T1000 (cell line): ENCODE data around the gene GEN1.

Experiments used
- DNase-seq: peaks from one replicate; lab custom pipeline; 2025; ENCODE audit warnings: mixed read lengths; lab: John Stamatoyannopoulos, UW

GEN1 gene

DNA sequence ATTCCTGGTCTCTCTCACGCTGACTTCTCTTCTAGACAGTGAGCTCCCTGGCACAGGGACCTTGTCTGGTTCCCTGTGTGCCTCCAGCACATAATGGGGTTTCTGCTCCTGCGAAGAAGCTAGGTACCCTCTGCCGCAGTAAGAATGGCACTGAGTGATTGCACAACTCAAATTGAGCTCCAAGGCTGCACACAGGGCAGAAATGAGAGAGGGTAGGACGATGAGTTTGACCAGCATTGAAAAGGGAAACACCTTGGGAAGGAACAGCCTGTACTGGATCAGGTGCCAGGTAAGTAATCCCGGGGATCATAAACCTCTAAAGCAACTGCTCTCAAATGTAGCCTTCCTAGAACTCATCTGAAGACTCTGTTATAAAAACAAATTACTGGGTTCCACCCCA, 41.4 kb downstream of the GEN1 start:
- DNase-seq = no peak

DNA sequence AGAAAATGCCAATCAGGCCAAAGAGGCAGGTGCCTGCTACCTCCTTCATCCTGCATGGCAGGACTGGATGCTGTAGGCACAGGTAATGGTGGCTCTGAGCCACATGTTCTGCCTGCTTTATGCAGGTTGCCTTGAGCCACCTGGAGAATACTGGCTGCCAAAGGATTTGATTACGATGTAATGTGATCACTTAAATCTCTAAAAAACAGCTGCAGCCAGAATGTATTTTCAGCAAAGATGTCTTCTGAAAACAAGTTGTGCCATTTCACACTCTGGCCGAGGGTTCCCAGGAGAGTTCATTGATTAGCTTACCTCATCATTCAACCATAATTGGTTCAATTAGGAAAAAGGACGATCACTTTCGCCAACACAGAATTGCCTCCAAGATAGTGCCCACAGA, 44.4 kb downstream of the GEN1 start:
- no peak for DNase-seq

DNA sequence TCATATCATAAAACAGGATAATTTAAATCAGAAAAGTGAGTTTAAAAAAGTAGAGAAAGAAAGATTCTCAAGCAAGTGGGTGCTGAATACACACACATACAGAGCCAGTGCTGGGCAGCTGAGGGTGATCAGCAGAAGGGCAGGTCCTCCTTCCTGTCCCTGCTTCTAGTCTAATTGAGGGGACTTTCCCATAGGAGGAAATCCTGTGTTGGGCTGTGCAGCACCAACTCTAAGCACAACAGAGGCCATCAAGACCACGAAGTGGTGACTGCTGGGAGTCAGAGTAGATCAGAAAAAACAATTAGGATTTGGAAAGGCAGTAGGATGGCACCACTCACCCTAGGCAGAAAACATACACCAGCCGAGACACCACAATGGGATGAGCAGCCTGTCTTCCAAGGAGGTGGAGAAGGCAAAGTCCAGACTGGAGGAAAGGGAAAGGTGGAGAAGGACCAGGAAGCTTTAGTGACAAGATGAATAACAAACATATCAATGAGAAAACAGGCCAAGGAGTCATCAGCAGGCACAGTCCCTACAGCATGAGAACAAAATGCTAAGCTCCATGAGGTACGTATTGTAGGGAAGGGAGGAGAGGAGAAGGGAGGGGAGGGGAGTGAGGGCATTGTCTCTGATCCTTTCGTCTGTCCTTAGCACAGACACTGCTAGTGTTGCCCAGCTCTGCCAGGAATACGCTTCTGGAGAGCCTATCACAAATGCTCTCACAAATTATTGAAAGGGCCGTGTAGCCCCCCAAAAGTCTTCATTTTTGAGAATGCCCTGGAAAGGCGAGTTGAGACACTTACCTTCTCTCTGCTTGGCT, 45.6 kb downstream of the GEN1 start:
- DNase-seq = no peak

DNA sequence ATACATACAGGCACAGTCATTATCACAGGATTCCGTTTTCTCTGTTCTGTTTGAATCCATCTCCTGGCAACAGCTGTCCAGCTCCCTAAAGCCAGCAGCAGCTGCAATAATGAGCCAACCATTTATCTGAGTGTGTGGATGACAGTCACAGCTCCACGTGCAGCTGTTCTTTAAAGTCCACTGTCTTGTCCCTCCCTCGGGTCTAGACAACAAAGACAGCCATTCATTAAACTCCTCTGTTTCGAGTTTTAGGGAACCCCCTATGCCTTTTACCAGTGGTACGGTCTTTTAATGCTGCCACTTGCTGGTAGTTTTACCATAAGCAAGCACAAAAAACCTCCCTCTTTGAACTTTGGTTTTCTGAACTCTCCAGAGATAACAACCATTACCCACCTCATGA, 46.3 kb downstream of the GEN1 start:
- DNase-seq = no peak

DNA sequence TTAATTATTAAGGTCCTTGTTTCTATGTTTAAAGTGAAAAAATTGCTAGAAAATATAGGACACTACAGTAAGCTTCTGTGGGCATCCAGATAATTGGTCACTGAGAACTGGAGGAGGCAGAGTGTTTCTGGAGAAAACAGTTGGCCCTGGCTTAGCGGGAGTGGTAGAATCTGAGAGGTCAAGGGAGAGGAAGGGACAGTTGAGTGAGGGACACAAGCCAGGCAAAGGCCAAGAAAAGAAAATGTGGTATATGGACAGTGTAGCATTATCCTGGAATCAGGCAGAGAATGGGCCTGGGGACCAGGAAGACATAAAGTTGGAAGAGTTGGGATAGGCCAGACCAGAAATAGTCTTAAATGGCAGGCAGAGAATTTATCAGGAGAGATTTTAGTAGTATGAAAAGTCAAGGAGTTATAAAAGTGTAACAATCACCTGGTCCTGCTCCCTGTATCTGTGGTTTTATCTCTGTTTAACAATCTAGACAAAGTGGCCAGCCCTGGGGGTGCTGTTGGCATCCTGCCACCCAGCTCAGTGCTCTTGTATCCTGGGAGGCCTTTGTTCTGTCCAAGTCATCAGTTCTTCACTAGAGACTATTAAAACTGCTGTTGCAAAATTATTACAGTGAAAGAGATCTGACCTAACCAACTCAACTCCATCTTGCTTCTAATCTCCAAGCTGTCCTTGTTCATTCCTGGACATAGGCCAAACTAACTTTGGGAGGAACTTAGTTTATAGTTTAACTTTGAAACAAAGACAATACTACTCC, 46.9 kb downstream of the GEN1 start:
- DNase-seq = no peak

DNA sequence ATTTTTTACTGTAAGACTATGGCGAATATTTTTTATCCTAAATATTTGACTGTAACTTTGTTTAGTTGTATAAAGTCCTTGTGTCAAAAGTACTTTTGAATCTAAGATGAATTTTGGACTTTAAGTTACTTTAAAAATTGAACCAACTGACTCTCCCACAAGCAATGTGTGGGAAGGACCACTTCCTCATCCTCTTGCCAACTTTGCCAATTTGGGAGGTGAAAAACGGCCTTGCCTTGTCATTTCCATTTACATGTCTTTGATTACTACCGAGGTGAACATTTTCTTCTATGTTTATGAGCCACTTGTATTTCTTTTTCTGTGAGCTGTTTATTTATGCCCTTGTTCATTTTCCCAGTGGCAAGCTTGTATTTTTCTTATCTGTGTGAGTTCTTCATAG, 49.6 kb downstream of the GEN1 start:
- DNase-seq = no peak

DNA sequence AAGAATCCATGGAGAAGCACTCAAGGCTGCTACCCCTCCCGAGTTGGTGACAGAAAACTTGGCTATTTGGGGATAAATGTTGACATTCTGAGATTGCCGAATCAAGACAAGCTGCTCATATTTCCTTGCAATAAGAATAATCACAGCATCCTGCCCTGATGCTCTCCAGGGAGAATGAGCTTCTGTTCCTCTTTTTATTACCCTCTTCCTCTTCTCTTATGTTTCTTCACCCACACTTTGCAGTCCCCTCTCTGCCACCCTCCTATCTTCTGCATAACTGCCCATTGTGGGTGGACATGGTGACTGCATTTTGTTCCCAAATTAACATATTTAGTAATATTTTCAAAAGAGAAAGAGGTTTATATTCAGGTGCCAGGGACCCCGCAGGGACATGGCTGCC, 50.4 kb downstream of the GEN1 start:
- no peak for DNase-seq

DNA sequence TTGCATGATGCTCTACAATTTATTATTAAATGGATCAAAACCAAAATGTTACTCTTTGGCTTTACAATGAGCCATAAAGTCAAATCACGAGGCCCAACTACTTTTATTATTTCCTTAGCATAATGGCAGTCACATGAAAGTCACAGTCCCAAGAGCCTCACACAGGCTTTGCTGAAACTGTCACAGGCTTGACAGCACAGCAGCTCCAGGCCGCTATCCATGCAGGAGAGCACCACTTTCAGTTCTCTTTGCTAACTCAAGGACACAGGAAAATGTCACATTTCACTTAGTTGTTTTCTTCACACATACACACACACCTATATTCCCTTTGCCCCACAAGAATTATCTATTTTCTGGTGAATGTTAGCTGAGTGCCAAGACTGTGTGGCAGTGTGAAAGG, 51.2 kb downstream of the GEN1 start:
- no peak for DNase-seq

DNA sequence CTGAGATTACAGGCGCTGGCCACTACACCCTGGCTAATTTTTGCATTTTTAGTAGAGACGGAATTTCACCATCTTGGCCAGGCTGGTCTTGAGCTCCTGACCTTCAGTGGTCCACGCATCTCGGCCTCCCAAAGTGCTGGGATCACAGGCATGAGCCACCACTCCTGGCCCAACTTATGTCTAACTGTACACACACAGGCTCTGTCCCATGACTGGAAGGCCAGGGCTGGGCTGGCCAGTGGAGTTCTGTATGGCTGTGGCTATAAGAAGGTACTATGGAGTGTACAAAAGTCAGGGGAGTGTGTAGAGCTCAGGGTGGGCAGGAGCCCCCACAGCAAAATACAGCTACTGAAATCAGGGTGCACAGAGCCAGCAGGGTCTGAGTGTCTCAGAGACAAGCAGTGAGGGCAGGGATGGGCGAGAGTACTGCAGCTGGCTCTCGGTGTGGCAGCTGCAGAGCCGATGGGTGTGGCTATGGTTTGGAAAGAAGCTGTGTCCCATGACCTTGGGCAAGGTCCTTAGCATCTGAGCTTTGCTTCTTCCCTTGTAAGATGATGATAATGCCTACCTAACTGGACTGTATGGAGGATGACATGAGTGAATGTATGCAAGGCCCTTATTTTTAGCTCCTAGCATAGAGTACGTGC, 51.9 kb downstream of the GEN1 start:
- DNase-seq = no peak

DNA sequence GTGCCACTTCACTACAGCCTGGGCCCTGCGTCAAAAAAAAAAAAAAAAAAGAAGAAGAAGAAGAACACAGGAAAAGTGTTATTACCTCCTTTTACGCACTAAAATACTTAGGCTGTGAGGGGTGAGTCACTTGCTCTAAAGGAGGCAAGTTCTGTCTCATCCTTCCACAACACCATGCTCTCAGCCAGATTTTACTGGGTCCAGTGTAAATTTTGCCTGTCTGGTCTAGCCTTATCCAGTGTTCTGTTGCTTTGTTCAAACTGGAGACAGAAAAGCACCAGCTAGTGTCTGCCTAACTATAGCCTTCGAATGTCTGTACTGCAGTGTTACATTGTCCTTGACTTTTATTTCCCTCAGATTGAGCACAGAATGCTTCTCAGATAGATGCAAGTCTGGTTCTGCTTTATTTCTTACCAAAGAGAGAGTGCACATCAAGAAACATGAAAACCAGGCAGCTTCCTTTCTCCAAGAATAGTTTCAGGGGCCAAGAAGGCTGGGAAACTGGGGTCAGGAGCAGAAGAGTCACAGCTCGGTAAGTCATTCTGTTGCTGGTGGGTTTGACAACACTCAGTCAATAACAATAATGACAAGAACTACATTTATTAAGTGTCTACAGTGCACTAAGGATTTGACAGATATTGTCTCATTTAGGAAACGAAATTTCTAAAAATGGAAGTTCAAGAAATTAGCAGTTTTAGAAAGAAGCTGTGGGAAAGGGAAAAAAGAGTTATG, 59.2 kb downstream of the GEN1 start:
- no peak for DNase-seq

DNA sequence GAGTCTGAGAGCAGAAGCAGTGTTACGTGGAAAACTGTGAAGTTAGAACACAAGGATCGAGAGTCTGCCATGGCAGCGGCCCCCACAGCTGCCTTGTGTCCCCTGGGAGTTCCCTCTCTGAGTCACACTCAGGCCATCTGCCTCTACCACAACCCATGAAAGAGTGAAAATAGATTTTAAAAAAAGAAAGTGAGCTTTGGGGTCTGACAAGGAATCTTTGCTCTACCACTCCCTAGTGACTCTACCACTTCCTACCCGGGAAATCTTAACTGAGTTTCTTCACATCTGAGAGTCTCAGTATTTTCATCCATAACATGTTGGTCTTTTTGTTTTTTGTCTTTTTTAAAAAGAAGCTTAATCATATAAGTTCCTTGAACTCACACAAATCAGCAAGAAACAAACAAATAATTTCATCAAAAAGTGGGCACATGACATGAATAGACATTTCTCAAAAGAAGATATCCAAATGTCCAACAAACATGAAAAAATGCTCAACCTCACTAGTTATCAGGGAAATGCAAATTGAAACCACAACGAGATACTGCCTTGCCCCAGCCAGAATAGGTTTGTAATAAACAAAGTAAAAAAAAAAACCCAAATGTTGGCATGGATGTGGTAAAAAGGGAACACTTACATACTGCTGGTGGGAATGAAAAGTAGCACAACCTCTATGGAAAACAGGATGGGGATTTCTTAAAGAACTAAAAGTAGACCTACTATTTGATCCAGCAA, 60.0 kb downstream of the GEN1 start:
- no peak for DNase-seq

DNA sequence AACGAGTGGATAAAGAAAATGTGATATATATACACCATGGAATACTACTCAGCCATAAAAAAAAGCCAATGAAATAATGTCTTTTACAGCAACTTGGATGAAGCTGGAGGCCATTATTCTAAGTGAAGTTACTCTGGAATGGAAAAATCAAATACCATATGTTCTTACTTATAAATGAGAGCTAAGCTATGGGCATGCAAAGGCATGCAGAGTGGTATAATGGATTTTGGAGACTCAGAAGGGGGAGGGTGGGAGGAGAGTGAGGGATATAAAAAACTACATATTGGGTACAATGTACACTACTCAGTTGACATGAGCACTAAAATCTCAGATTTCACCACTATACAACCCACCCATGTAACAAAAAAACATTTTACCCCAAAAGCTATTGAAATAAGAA, 60.7 kb downstream of the GEN1 start:
- DNase-seq = no peak

DNA sequence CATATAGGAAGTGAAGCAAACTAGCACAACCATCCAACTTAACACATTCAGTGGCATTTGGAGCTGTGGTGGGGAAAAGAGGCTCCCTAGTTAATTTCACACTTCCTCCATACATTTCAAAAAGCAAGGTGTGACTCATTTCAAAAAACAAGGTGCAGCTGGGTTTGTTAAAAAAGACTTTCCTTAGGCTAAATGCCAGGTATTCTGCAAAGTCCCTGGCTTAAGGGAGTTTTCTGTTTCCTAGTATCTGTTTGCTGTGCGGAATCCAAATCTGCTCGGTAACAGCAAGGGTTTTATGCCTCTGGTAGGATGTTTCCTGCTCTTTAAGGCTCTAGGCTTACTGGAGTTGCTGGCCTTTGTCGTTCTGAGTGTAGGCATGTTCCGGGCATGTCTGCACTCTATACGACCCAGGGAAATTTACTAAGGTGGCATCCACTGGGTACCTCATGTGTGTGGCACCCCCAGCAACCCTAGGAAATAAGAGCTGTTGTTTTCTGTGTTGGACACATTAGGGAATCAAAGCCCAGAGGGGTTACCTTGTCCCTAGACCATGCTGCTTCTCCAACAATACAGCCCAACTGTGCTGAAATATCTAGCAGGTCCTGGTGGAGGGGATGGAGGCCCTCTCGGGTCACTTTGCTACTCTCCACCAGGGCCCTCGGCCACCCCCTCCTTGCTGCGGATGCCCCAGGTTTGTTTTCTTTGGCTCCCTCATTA, 61.7 kb downstream of the GEN1 start:
- DNase-seq = no peak

DNA sequence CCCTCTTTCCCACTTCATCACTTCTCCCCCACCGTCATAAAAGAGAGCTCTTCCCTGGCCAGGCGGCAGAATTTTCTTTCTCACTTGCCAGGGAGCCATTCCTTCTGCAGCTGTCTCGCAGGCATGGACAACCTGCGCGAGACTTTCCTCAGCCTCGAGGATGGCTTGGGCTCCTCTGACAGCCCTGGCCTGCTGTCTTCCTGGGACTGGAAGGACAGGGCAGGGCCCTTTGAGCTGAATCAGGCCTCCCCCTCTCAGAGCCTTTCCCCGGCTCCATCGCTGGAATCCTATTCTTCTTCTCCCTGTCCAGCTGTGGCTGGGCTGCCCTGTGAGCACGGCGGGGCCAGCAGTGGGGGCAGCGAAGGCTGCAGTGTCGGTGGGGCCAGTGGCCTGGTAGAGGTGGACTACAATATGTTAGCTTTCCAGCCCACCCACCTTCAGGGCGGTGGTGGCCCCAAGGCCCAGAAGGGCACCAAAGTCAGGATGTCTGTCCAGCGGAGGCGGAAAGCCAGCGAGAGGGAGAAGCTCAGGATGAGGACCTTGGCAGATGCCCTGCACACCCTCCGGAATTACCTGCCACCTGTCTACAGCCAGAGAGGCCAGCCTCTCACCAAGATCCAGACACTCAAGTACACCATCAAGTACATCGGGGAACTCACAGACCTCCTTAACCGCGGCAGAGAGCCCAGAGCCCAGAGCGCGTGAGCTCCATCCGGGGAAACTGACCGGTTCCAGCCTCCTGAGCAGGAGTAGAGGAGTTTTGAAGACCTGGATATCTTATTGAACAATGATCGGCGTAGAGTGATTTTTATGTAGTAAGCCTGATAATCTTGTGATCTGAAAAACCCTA, 62.7 kb downstream of the GEN1 start, which contains the start of gene MSGN1:
TSS of gene MSGN1 (plus strand) at position 65 of the 850 bp plus-strand sequence. CDS start at position 124, 59 bp downstream.
- no peak for DNase-seq

DNA sequence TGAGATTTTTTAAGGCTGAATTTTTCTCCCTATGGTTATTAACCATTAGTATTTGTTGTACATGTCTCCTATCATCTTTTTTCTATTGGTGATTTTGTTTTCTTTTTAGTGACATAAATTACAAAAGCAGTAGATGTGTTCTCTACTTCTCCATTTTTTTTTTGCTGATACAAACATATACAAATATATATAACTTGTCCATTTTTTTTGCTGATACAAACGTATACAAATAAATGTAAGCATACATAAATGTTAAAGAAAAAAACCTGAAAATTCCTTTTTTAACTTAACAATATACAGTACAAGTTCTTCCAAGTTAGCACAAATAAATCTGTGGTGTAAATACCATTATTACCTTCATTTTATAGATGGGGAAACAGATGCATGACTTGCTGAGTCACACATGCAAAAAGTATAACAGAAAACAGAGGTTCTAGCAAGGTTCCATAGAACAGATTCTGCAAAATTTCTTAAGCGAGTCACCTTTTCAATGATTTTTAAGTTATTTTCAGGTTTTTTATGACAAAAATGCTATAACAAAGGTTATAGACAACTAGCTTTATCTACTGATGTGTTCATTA, 64.4 kb downstream of the GEN1 start:
- DNase-seq = no peak

DNA sequence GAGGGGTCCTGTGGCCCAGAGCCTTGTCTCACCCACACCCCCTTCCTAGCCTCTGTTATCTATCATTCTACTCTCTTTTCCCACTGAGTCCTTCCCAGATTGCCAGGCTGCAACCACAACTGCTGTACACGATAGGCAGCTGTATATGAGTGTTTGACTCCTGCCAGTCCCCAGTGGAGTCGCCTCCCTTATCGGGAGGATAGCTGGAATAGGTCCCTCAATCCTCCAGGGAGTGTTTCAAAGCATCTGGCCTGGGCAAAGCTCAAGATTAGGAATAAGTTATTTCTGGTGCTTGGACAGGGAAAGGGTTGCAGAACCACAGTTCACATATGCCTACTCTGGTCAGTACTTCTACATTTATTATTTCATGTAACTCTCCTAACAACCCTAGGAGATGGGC, 67.1 kb downstream of the GEN1 start:
- DNase-seq = no peak

DNA sequence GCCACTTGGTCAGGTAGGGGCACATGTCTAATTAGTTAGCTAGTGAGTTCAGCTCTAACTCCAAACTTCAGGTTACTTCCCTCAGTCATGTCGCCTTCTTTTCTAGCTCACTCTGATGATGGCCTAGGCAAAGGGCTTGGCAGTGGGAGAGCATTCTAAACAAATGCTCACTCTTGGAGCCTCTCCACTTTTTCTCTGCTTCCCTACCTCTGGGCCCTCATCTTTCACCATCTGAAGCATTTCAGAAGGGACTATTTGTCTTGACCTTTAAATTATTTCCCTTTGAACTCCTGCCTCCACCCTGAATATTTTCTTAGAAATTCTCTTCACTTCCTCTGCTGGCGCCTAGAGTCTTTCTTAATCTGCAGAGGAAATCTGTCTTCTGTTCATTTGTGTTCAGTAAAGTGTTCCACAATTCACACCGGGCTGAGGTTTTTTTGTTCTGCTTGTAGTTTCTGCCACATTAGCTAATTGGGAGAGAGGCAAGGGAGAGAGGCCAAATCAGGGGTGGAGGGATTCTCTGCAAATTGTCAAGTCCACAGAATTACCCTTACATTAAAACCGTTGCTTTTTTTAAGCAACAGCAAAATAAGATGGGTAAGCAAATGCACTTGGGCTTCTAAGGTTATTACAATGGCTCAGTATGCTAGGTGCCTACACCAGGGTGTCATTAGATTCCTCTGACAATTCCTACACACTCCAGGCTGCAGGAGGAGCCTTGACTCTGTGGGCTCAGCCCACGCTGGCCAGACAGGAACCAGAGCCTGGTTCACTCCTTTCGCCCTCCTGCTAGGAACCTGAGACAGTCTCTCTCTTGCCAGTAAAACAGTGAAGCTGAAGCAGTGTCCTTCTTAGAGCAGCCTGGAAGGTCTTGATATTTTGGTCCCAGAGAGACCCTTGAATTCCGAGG, 67.9 kb downstream of the GEN1 start:
- no peak for DNase-seq

DNA sequence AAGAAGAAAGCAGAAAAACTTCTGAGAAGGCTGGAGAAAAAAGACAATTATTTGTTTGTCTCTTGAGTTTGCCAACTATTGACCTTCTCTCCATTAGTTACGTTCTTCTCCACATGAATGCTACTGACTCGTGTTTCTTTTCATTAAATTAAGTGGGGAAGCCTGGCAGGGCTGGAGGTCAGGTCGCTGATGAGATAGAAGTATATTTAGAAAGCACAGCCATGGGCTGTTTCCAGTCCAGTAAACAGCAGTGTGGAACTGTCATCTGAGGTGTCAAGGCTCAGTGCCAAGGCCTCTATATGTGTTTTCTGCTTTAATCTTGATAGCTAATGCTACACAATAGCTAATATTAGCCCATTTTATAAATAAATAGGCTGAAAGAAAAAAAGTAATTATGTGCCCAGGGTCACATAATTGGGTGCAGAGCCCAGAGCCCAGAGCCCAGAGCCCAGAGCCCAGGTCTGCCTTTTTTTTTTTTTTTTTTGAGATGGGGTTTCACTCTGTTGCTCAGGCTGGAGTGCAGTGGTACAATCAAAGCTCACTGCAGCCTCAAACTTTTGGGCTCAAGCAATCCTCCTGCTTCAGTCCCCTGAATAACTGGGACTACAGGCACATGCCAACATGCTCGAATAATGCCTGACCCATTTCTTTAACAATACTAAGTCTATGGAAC, 68.6 kb downstream of the GEN1 start:
- no peak for DNase-seq
